Adrenal gland (tissue), 12 donors: Measurements from ENCODE around the gene AP3B2. TPM values are rescaled to one million over a fixed set of nuclear protein-coding genes. Genes with fewer than 3 reads are reported as not detected.

Experiments
- DNase-seq, 7 donors: peaks; one replicate each; pipeline ENCODE4 v3.0.0-alpha.2; 2019 to 2020
- H3K27ac ChIP-seq, 5 donors: fragments of 200-600 bp; sonication (generic) in 4 of 5; 1 replicate in 3 of 5; 2 replicates in 2 of 5; pipeline versions ENCODE4 v1.5.1 to v1.8.0; 2016 to 2020; ENCODE audit warnings: mild to moderate bottlenecking in 1 of 5
- H3K27me3 ChIP-seq: fragments of 200-600 bp; 2 replicates; pipeline ENCODE4 v1.8.0; 2021
- H3K36me3 ChIP-seq, 2 donors: fragments of 200-600 bp; replicated peaks in 1 of 2; 1 replicate in 1 of 2; 2 replicates in 1 of 2; pipeline versions ENCODE4 v1.5.1 to v1.8.0; 2018 to 2022
- H3K4me1 ChIP-seq, 2 donors: fragments of 200-600 bp; replicated peaks in 1 of 2; 1 replicate in 1 of 2; 2 replicates in 1 of 2; pipeline versions ENCODE4 v1.5.1 to v1.8.0; 2018 to 2021
- H3K4me3 ChIP-seq, 4 donors: fragments of 200-600 bp; sonication (generic) in 3 of 4; one replicate each; pipeline ENCODE4 v1.5.1; 2016 to 2018
- H3K9me3 ChIP-seq, 3 donors: fragments of 200-600 bp; sonication (generic) in 1 of 3; replicated peaks in 1 of 3; 1 replicate in 2 of 3; 2 replicates in 1 of 3; pipeline versions ENCODE4 v1.5.1 to v1.8.0; 2016 to 2021
- POLR2A ChIP-seq, 2 donors: fragments of 450-650 bp; IDR thresholded peaks; one replicate each; pipeline ENCODE4 v1.6.1; 2017; ENCODE audit warnings: antibody characterized with exemption in 2 of 2, mild to moderate bottlenecking in 2 of 2, moderate library complexity in 1 of 2
- WGBS, 4 donors: extraction: QIAGEN DNeasy Blood & Tissue Kit in 2 of 4; methylation state at CpG; one replicate each; pipeline versions ENCODE4 v1.1.5 to v1.1.7; 2013 to 2017; 5-methylcytosine and 5-hydroxymethylcytosine counted together
- intact Hi-C, 2 donors: fragments of 100-400 bp; cut with DNase I; formaldehyde crosslinking; loops; one replicate each; pipeline versions ENCODE4 v1.14.1 to v1.15.0; 2022 to 2023
- polyA plus RNA-seq, 3 donors: library from polyadenylated mRNA; stranded (reverse); fragments of 200-250 nt in 2 of 3; fragments of 350-450 nt in 1 of 3; fragmentation: Illumina TruSeq in 1 of 3; extraction: RNeasy Lipid Tissue Mini Kit (QIAGEN cat#74804) in 1 of 3; gene quantifications; one replicate each; pipeline ENCODE4 v1.2.3, GENCODE V29; 2013 to 2014
- total RNA-seq, 9 donors: library from RNA; depleted of rRNA in 4 of 9; stranded (reverse); fragments of >200 nt in 4 of 9; fragments of 120-200 nt in 1 of 9; fragmentation: NEBNext Ultra II Directional in 1 of 9; extraction: Animal tissue kit (Norgen Biotek cat#: 25700) in 1 of 9; gene quantifications; one replicate each; pipeline versions ENCODE4 v1.1.0 to v1.2.4, GENCODE V29; 2013 to 2023
- TF ChIP-seq, protein P1 (sequence below), 6 experiments: fragments of 450-650 bp in 4 of 6; fragments of 200-600 bp in 2 of 6; sonication (generic) in 1 of 6; IDR thresholded peaks; 1 replicate in 5 of 6; 2 replicates in 1 of 6; pipeline versions ENCODE4 v1.5.1 to v1.8.0; 2016 to 2021; ENCODE audit warnings: antibody characterized with exemption in 6 of 6, mild to moderate bottlenecking in 2 of 6, moderate library complexity in 1 of 6
- donor health status: healthy with polysubstance abuse.
- donor health status: Bipolar disorder and iron deficiency.
- donor health status: DM: yes; HTN: yes; CAD: no.
- donor health status: DM: no; HTN: no; CAD: no.
- donor health status: DM: no; HTN: no; CAD: no.
- donor health status: DM: yes; HTN: yes; CAD: no.

AP3B2 gene
- total and polyA plus RNA-seq, 12 donors: 0.54 to 28.9 (median 4.4) TPM

DNA sequence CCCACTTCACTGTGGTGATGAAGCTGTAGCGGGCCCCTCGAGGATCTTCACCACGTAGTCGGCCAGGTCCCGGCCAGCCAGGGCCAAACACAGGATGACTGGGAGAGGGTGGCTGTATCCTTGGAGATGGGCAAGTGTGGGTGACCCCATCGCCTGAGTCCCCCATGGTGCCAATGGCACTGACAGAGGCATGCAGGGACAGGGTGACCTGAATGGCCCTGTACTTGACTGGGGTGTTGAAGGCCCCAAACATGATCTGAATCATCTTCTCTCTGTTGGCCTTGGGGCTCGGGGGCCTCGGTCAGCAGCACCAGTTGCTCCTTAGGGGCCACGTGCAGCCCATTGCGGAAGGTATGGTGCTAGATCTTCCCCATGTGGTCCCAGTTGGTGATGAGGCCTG is 17.1 kb upstream of the AP3B2 start:
- H3K4me3 ChIP-seq: no peak overlapping the region
- no peaks in the 10 kb centered on the region for H3K27me3 ChIP-seq
- intact Hi-C loops: no loop called here
- no peaks in the 10 kb centered on the region for H3K9me3 ChIP-seq
- 90 to 95% (median 92%) methylated on average over 6 to 10 of the region's 10 CpGs for WGBS, 4 donors
- H3K36me3 ChIP-seq: no peaks in the 10 kb centered on the region
- no peak for TF ChIP-seq POLR2A (IDR thresholded peaks at IDR 0.05)
- TF ChIP-seq, protein P1, sequence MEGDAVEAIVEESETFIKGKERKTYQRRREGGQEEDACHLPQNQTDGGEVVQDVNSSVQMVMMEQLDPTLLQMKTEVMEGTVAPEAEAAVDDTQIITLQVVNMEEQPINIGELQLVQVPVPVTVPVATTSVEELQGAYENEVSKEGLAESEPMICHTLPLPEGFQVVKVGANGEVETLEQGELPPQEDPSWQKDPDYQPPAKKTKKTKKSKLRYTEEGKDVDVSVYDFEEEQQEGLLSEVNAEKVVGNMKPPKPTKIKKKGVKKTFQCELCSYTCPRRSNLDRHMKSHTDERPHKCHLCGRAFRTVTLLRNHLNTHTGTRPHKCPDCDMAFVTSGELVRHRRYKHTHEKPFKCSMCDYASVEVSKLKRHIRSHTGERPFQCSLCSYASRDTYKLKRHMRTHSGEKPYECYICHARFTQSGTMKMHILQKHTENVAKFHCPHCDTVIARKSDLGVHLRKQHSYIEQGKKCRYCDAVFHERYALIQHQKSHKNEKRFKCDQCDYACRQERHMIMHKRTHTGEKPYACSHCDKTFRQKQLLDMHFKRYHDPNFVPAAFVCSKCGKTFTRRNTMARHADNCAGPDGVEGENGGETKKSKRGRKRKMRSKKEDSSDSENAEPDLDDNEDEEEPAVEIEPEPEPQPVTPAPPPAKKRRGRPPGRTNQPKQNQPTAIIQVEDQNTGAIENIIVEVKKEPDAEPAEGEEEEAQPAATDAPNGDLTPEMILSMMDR (IDR thresholded peaks at IDR 0.05): no peak
- H3K4me1 ChIP-seq: no peaks in the 10 kb centered on the region
- H3K27ac ChIP-seq: no peak overlapping the region
- DNase-seq: no peak

DNA sequence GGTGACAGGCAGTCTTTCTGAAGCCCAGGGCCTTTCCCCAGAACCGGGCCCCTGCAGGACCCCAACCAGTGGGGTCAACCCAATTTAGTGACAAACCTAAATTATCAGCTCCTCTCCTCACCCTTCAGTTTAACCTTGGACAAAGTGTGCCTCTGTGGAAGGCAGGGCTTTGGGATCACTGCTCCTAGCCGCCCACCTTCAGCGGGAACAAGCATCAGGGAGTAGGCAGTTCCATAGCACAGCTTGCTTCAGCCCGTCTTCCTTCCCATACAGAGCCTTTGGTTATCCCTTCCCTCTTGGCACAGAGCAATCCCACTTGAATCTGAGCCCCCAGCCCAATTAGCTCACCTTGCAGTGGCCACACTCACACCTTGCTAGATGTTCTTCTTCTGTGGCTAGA is 5.3 kb upstream of the AP3B2 start:
- Histone ChIP-seq H3K36me3 (no peaks in the 10 kb centered on the region), H3K27ac (no peak overlapping the region), H3K27me3 (no peaks in the 10 kb centered on the region), H3K4me3 (no peak overlapping the region), H3K9me3 (no peaks in the 10 kb centered on the region), H3K4me1 (peaks cover 2 to 3% of the 10 kb centered on the region in 2 donors)
- DNase-seq: no peak
- 92 to 96% (median 93%) methylated on average over 4 of the region's 4 CpGs for WGBS, 4 donors
- intact Hi-C loops: no loop called here
- TF ChIP-seq, protein P1 (IDR thresholded peaks at IDR 0.05): no peak
- no peak for TF ChIP-seq POLR2A (IDR thresholded peaks at IDR 0.05)

DNA sequence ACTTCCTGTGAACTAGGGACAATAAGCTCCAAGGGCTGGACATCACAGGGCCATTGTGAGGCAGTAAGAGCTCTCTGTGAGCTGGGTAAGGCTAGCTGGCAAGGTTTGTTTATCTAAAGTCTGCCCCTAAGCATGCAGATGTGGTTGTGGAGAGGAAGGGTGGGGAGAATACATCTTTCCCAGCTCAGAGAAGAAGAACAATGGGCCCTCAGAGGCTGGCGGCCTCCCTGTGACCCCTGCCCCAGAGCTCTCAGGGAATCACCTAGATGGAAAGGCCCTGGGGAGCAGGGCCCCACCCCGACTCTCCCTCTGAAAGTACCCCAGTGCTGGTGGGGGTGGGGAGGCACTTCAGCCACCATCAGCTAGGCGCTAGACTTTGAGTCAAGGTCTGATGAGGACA is 4.3 kb upstream of the AP3B2 start:
- intact Hi-C loops: no loop called here
- Histone ChIP-seq H3K9me3 (no peaks in the 10 kb centered on the region), H3K4me1 (peaks cover 4 to 6% of the 10 kb centered on the region in 2 donors), H3K27ac (no peak overlapping the region), H3K27me3 (no peaks in the 10 kb centered on the region), H3K4me3 (no peak overlapping the region), H3K36me3 (no peaks in the 10 kb centered on the region)
- TF ChIP-seq, protein P1 (IDR thresholded peaks at IDR 0.05): no peak
- DNase-seq: no peak
- WGBS, 4 donors: 72 to 77% (median 73%) methylated on average over 3 of the region's 3 CpGs; no CpG with 5 or more reads in 1 of the 4 donors

DNA sequence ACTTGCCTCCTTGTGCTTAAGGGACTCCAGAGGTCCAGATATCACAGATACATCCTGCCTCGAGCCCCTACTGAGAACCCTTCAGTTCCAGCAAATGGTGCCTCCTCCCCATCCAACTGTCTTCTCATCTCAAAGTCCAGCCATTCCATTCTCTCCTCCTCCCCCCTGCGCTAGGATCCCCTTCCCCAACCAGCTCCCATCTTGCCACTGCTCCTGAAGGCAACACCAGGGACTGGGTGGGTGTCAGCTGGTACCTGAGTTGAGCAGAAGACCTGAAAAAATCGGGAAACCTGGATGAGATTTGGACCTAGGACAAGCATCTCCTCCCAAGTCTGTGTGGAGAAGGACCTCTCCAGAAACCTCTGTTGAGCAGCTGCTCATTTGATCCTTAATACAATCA is 2.4 kb upstream of the AP3B2 start:
- Histone ChIP-seq H3K27me3 (no peaks in the 10 kb centered on the region), H3K4me3 (no peak overlapping the region), H3K4me1 (peaks cover 4 to 6% of the 10 kb centered on the region in 2 donors), H3K27ac (no peak overlapping the region), H3K9me3 (no peaks in the 10 kb centered on the region), H3K36me3 (no peaks in the 10 kb centered on the region)
- intact Hi-C loops: no loop called here
- TF ChIP-seq, protein P1 (IDR thresholded peaks at IDR 0.05): no peak
- TF ChIP-seq POLR2A (IDR thresholded peaks at IDR 0.05): no peak
- DNase-seq: peak in 1 of 7 donors; percentile 30
- WGBS, 4 donors: 54 to 82% (median 67%) methylated on average over 3 of the region's 3 CpGs
